Astrocyte (in vitro differentiated cells and primary cell): ENCODE results near the gene ZFAND6. TPM values are rescaled to one million over a fixed set of nuclear protein-coding genes. Genes with fewer than 3 reads are reported as not detected.

Source experiments
- DNase-seq: peaks from one replicate; pipeline ENCODE4 v3.0.0-alpha.2; 2010; ENCODE audit warnings: low read depth
- FAIRE-seq: peaks from 2 replicates; lab custom pipeline; 2011; peaks lifted over from hg19 to GRCh38; lab: Jason Lieb, UNC
- H2AFZ ChIP-seq: 2 replicates; pipeline ENCODE4 v1.6.0; 2012; ENCODE audit warnings: low read depth, low read length, inconsistent platforms
- H3K27ac ChIP-seq: 2 replicates; pipeline ENCODE4 v1.5.1; 2011; ENCODE audit warnings: low read depth, low read length, inconsistent platforms
- H3K27me3 ChIP-seq: 2 replicates; pipeline ENCODE4 v1.6.0; 2011; ENCODE audit warnings: low read length, inconsistent platforms; ENCODE audit not compliant: insufficient read depth
- H3K36me3 ChIP-seq: 2 replicates; pipeline ENCODE4 v1.5.1; 2011; ENCODE audit warnings: low read length, inconsistent platforms; ENCODE audit not compliant: insufficient read depth
- H3K4me1 ChIP-seq: 2 replicates; pipeline ENCODE4 v1.5.1; 2011; ENCODE audit warnings: low read length, inconsistent platforms; ENCODE audit not compliant: insufficient read depth
- H3K4me2 ChIP-seq: 2 replicates; pipeline ENCODE4 v1.6.0; 2012; ENCODE audit warnings: low read length, inconsistent platforms
- H3K4me3 ChIP-seq: 2 replicates; pipeline ENCODE4 v1.5.1; 2011; ENCODE audit warnings: low read depth, mild to moderate bottlenecking, low read length, inconsistent platforms; ENCODE audit not compliant: insufficient read depth
- H3K79me2 ChIP-seq: 2 replicates; pipeline ENCODE4 v1.6.0; 2012; ENCODE audit warnings: mild to moderate bottlenecking, low read length, inconsistent platforms; ENCODE audit not compliant: insufficient read depth
- H3K9ac ChIP-seq: 2 replicates; pipeline ENCODE4 v1.6.0; 2012; ENCODE audit warnings: mild to moderate bottlenecking, low read length, inconsistent platforms
- H3K9me3 ChIP-seq: 2 replicates; pipeline ENCODE4 v1.5.1; 2012; ENCODE audit warnings: low read depth, mild to moderate bottlenecking, low read length, inconsistent platforms; ENCODE audit not compliant: insufficient read depth
- H4K20me1 ChIP-seq: 2 replicates; pipeline ENCODE4 v1.6.0; 2012; ENCODE audit warnings: low read length, inconsistent platforms; ENCODE audit not compliant: insufficient read depth
- H3K27ac Mint-ChIP-seq: one replicate; pipeline ENCODE4 v1.8.0; 2021; ENCODE audit warnings: mild to moderate bottlenecking, mixed read lengths; ENCODE audit not compliant: unreplicated experiment
- H3K27me3 Mint-ChIP-seq: one replicate; pipeline ENCODE4 v1.8.0; 2021; ENCODE audit warnings: low read depth, mixed read lengths; ENCODE audit not compliant: unreplicated experiment
- H3K36me3 Mint-ChIP-seq: one replicate; pipeline ENCODE4 v1.8.0; 2021; ENCODE audit warnings: low read depth, mixed read lengths; ENCODE audit not compliant: unreplicated experiment
- H3K4me1 Mint-ChIP-seq: one replicate; pipeline ENCODE4 v1.8.0; 2021; ENCODE audit warnings: low read depth, mixed read lengths; ENCODE audit not compliant: unreplicated experiment
- H3K4me3 Mint-ChIP-seq: one replicate; pipeline ENCODE4 v1.8.0; 2021; ENCODE audit warnings: mild to moderate bottlenecking, moderate library complexity, mixed read lengths; ENCODE audit not compliant: unreplicated experiment
- H3K9me3 Mint-ChIP-seq: one replicate; pipeline ENCODE4 v1.8.0; 2021; ENCODE audit warnings: mild to moderate bottlenecking, mixed read lengths; ENCODE audit not compliant: unreplicated experiment
- EZH2 ChIP-seq: IDR thresholded peaks from 2 replicates; pipeline ENCODE4 v1.6.1; 2012; ENCODE audit warnings: mild to moderate bottlenecking, low read length, inconsistent platforms; ENCODE audit not compliant: insufficient read depth
- total RNA-seq: library from RNA; stranded (reverse); gene quantifications from 2 replicates; pipeline ENCODE4 v1.2.1, GENCODE V29; 2021
- TF ChIP-seq, protein P1 (sequence below): IDR thresholded peaks from 2 replicates; pipeline ENCODE4 v1.5.1; 2011; ENCODE audit warnings: low read depth, mild to moderate bottlenecking, inconsistent platforms, low read length, moderate library complexity; ENCODE audit not compliant: insufficient read depth

The ZFAND6 gene
- total RNA-seq, 1 donor from 2014 or later = 70.0 TPM

DNA sequence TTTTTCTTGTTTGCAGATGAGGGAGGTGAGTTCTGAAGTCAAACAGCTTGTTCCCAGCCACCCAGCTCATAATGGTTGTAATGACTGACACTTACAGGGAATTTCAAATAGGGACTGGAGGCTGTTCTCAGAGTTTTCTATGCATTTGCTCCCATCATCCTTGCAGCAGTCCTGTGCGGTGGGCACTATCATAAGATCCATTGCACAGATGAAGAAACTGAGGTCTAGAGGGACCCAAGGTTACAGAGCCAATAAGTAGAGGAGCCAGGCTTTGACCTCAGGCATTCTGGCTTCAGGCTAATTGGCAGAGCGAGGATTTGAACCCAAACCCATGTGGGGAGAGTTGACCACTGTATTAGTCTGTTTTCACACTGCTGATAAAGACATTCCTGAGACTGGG, 125.7 kb downstream of the ZFAND6 start:
- Histone ChIP-seq H3K36me3 (peaks cover 6% of the 10 kb centered on the region), H3K4me3 (no peak overlapping the region), H2AFZ (no peak overlapping the region), H3K27me3 (no peaks in the 10 kb centered on the region), H3K4me1 (peaks cover 9% of the 10 kb centered on the region), H3K79me2 (no peaks in the 10 kb centered on the region), H3K9ac (no peak overlapping the region), H4K20me1 (no peaks in the 10 kb centered on the region), H3K27ac (no peak overlapping the region), H3K9me3 (no peaks in the 10 kb centered on the region), H3K4me2 (no peak overlapping the region)
- FAIRE-seq (no peak), DNase-seq (no peak)
- peaks cover 46% of the 10 kb centered on the region for H3K36me3 Mint-ChIP-seq
- TF ChIP-seq, protein P1, sequence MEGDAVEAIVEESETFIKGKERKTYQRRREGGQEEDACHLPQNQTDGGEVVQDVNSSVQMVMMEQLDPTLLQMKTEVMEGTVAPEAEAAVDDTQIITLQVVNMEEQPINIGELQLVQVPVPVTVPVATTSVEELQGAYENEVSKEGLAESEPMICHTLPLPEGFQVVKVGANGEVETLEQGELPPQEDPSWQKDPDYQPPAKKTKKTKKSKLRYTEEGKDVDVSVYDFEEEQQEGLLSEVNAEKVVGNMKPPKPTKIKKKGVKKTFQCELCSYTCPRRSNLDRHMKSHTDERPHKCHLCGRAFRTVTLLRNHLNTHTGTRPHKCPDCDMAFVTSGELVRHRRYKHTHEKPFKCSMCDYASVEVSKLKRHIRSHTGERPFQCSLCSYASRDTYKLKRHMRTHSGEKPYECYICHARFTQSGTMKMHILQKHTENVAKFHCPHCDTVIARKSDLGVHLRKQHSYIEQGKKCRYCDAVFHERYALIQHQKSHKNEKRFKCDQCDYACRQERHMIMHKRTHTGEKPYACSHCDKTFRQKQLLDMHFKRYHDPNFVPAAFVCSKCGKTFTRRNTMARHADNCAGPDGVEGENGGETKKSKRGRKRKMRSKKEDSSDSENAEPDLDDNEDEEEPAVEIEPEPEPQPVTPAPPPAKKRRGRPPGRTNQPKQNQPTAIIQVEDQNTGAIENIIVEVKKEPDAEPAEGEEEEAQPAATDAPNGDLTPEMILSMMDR = no peak
- TF ChIP-seq EZH2 = no peak
- H3K9me3 Mint-ChIP-seq = no peaks in the 10 kb centered on the region
- peaks cover 9% of the 10 kb centered on the region for H3K4me1 Mint-ChIP-seq
- H3K27me3 Mint-ChIP-seq = no peaks in the 10 kb centered on the region
- no peak overlapping the region for H3K27ac Mint-ChIP-seq
- no peak overlapping the region for H3K4me3 Mint-ChIP-seq

DNA sequence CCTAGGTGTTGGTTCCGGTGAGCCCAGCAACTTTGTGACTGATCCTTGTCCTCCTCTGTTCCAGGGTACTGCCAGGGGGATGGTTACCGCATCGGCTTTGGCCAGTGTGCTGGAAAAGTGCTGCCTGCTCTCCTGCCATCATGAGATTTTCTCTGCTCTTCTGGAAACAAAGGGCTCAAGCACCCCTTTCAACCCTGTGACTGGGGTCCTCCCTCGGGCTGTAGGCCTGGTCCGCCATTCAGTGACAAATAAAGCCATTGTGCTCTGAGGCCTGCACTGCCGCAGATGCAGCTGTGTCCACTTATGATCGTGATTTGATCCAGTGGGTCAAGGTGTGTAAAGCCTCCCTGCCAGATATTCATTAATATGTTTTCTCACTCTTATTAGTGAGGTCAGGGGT, 126.6 kb downstream of the ZFAND6 start:
- Histone ChIP-seq H3K27ac (no peak overlapping the region), H3K4me3 (no peak overlapping the region), H3K4me2 (no peak overlapping the region), H3K36me3 (peaks cover 6% of the 10 kb centered on the region), H3K79me2 (no peaks in the 10 kb centered on the region), H3K9me3 (no peaks in the 10 kb centered on the region), H2AFZ (no peak overlapping the region), H4K20me1 (no peaks in the 10 kb centered on the region), H3K9ac (no peak overlapping the region), H3K27me3 (no peaks in the 10 kb centered on the region), H3K4me1 (peaks cover 9% of the 10 kb centered on the region)
- FAIRE-seq (no peak), DNase-seq (no peak)
- Mint-ChIP-seq H3K4me3 (no peak overlapping the region), H3K4me1 (peaks cover 9% of the 10 kb centered on the region), H3K9me3 (no peaks in the 10 kb centered on the region), H3K27ac (no peak overlapping the region), H3K27me3 (no peaks in the 10 kb centered on the region), H3K36me3 (peaks cover 43% of the 10 kb centered on the region)
- no peak for TF ChIP-seq EZH2
- TF ChIP-seq, protein P1 = no peak

DNA sequence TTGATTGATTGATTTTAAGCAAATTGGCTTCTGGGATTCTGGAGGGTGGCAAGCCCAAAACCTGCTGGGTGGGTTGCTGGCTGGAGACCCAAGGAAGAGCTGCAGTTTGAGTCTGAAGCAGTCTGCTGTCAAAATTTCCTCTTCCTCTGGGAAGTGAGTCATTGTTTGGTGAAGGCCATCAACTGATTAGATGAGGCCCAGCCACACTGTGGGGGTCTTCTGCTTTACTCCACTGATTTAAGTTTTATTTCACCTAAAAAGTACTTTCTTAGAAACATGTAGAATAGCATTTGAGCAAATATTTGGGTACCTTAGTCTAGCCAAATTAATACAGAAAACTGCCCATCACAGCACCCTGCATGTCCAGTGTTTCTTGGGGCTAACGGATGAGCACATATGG, 127.1 kb downstream of the ZFAND6 start:
- Mint-ChIP-seq H3K4me1 (peaks cover 9% of the 10 kb centered on the region), H3K27me3 (no peaks in the 10 kb centered on the region), H3K9me3 (no peaks in the 10 kb centered on the region), H3K27ac (no peak overlapping the region), H3K36me3 (peaks cover 43% of the 10 kb centered on the region), H3K4me3 (no peak overlapping the region)
- Histone ChIP-seq H3K79me2 (no peaks in the 10 kb centered on the region), H3K9ac (no peak overlapping the region), H3K4me1 (peaks cover 9% of the 10 kb centered on the region), H2AFZ (no peak overlapping the region), H3K36me3 (peaks cover 6% of the 10 kb centered on the region), H3K4me3 (no peak overlapping the region), H4K20me1 (no peaks in the 10 kb centered on the region), H3K4me2 (no peak overlapping the region), H3K27ac (no peak overlapping the region), H3K27me3 (no peaks in the 10 kb centered on the region), H3K9me3 (no peaks in the 10 kb centered on the region)
- no peak for FAIRE-seq
- DNase-seq = no peak
- TF ChIP-seq EZH2 = no peak
- TF ChIP-seq, protein P1 = no peak
